NK-92 (cell line): Measurements from ENCODE around the gene RNF25.

ENCODE experiments used
- DNase-seq: peaks from one replicate; lab custom pipeline; 2025; ENCODE audit not compliant: unreplicated experiment; lab: John Stamatoyannopoulos, UW

Gene RNF25

DNA sequence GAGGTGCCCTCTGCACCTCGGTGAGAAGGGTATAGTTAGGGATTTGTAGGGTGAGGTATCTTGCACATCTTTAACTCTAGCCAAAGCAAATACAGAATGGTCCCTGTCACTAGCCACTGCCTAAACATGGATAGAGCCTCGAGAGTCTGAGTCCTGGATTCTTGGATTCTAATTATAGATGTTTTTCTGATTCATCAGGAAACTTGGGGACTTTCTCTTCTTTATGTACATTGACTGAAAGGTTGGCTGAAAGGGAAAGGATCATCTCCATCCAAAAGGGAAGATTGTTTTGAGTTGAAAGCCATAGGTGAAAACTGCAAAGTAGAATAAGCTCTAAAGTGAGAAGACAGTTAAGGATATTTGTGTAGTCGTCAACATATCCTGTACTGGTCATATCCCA lies 8.3 kb upstream of the RNF25 start:
- no peak for DNase-seq

DNA sequence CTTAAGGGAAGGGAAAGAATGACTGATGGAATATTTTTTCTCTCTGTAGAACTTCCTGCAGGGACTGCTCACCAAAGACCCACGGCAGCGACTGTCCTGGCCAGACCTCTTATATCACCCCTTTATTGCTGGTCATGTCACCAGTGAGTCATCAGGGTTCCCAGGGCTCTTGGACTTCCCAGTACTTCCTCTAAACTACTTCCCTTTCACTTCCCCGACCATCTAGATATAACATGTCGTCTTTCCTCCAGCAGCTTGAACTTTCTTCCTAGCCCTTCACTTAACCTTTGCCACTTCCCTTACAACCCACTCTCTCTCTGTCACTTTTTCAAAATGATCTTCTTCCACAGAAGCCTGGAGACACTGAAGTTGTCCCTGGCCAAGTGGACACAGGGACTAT lies 7.3 kb upstream of the RNF25 start:
- DNase-seq, result no peak

DNA sequence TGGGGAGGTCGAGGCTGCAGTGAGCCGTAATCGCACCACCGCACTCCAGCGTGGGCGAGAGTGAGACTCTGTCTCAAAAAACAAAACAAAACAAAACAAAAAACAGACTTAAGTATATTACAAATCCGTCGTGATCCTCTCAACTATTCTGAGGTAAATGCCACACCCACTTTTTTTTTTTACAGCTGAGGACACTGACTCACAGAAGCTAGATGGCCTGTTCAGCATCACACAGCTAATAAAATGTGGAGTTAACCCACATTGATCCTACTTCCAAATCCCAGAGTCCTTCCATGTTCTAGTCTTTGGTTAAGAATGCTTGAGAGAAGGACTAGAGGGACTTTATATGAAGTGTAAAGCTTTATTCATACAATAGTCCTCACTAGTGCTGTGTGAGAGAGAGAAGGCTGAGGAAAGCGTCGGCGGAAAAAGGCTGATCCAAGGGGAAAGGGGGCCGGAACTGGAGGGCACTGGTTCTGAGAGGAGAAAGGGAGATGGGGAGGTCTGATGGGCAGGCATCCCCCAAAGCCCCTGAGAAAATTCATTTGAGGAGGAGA lies 627 bp downstream of the RNF25 start:
- DNase-seq, result no peak

DNA sequence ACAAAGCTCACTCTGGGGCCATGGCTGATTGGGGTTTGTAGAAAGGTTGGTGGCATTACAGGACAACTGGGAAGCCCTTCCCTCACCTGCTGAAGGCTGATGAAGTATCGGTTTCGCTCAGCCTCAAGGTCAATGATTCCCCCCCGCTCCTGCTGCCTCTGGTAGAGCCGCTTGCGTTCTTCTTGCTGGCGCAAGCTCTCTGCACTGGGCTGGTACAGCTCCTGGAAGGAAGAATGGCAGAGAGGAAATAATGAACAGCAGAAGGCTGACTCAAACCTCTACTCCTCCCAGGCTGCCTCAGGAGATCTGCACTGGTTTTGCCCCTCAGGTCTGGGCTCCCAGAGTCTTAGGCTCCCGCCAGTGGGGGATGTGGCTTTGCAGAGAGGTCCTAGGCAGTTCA lies 7.1 kb downstream of the RNF25 start:
- no peak for DNase-seq

DNA sequence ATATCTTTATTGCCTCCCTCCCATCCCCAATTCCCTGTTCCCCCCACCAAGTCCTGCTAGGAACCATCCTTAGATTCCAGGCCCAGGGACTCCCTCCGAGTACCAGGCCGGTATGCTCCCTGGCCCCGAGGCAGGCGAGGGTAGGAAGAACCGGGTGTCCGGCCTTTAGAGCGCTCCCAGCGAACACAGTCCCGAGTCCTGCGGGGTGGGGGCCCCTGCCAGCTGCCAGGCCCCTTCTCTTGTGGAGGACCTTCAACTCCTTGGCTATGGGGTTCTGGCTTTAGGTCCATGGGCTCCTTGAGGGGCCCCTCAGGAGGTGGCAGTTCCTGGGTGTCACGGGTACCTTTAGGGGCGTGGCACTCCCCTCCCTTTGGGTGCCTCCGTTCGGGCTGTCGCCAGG lies 7.9 kb downstream of the RNF25 start:
- no peak for DNase-seq

DNA sequence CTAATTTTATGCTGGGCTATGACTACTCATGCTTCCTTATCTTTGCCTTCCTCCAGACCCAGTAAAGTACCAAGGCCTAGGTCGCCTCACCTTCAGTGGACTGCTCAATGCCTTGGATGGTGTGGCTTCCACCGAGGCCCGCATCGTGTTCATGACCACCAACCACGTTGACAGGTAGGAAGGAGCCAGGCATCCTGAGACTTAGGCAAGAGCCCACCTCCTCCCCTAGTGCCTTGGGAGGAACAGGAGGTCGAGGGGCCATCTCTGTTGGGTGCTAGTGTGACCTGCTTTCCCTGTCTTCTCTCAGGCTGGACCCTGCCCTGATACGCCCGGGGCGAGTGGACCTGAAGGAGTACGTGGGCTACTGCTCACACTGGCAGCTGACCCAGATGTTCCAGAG lies 9.0 kb downstream of the RNF25 start:
- no peak for DNase-seq

DNA sequence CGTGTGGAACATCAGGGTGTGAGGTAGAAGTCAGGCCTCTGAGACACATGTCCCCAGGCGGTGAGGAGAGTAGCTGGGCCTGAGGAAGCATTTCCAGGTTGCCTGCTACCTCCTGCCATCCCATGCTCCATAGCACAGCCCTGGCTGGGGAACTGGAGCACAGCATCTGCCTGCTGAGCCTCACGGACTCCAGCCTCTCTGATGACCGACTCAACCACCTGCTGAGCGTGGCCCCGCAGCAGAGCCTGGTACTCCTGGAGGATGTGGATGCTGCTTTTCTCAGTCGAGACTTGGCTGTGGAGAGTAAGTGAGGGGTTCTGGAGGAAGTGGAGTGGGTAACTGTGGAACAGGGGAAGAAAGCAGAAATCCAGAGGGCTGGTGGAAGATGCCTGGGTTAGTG lies 9.4 kb downstream of the RNF25 start:
- no peak for DNase-seq

DNA sequence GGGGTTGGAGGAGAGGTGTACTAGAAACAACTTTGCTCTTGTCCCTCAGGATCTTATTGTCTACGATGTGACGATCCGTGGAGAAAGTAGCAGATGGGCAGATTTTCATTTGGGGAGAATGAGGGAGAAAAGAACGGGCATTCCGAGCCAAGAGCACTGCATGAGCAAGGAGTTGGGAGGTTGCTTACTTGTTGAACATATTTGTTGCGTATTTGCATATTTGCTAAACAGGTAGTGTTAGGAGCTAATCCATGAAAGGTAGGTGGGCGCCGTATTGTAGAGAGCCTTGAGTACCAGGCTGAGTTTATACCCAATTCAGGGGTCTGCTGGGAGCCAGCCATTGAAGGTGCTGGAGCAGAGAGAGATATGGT lies 11.8 kb downstream of the RNF25 start:
- no peak for DNase-seq

DNA sequence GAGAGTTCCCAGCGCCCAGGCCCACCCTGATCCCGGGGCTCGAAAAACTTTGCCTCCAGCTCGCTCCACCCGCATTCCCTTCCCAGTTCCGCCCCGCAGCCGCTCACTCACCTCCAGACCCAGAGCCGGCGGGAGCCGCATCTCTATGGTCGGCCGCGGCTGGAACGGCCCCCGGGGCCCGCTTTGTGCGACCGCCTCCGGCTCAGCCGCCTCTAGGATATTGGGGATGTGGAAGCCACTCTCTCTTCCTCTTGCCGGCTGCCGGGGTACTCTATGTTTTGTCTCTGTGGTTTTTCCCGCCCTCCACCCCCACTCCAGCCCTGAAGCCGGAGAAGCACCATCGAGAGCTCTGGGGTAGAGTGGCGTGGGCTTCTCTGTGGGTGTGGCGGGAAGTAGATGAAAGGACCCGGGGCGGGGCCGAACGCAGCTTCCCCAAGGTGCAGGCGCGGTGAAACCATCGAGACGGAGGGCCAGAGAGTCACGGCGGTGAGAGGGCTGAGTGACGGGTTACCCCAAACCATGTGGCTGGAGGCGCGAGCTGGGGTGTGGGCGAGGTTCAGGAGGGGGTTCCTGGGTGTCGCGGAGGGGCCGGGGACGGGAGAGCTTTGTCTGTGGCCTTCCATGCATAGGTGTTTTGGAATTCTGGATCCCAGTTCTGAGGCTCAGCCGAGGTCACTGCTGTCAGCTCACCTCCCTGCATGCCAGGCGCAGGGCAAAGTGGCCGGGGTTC lies 12.4 kb downstream of the RNF25 start, which contains the start of the genes BCS1L and ZNF142:
TSS of gene BCS1L (plus strand) at position 426 of the 730 bp plus-strand sequence. CDS start 1,305 bp downstream, outside the sequence.
TSS of gene ZNF142 (minus strand) at position 366 of the 730 bp plus-strand sequence. CDS start 3,194 bp downstream, outside the sequence.
- peak; percentile 40 for DNase-seq

DNA sequence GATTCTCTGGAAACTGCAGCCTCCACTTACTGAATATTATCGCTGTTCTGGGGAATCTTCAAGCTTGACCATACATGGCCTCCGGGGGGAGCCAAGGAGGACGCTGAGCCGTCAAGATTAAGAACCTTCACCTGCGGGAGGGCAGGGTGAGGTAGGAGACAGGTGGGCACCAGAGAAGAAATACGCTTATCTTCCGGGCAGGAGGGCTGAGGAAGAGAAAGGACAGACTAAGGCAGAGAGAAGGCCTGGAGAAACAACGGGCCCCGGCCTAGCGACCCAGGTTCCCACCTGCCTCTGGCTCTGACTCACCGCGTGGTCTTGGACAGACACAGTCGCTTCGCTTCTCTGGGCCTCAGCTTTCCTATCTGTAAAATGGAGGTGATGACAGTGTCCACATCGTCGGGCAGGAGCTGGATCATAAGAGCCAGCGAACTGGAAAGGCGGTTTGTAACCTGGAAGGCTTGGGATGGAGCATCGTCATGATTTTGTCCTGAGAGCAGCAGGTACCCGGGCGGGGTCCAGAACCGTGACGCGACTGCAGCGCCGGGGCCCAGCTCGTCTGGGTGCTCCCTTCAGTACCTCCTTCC lies 13.0 kb downstream of the RNF25 start:
- DNase-seq, result no peak

DNA sequence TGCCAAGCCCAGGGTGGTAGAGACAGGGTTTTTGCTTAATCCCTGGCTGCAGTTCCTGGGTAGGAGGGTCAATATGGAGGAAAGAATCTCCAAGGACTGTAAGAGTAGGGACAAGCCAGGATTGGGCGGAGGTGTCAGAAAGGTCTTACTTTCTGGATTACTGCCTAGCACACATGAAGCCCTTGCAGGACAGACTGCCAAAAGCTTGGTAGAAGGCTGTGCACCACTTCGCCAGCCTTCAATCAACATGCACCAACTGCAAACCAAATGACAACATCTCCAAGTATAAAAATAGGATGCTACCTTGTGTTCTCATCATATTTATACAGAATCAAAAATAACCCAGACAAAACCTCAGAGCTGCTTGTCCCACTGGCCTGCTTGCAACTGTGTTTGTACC lies 16.1 kb downstream of the RNF25 start:
- no peak for DNase-seq

DNA sequence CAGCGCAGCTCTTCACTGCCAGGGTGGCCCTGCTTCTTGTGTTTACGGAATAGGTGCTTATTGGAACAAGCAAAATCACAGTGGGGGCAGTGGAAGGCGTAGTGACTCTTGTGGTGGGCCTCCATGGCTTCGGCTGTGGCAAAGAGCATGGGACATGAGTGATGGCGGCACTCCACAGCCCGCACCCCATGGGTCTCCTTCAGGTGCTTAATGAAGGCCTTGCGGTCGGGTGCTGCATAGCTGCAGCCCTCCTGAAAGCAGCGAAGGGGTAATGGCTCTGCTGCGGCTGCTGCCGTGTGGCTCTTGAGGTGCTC lies 23.1 kb downstream of the RNF25 start:
- no peak for DNase-seq

DNA sequence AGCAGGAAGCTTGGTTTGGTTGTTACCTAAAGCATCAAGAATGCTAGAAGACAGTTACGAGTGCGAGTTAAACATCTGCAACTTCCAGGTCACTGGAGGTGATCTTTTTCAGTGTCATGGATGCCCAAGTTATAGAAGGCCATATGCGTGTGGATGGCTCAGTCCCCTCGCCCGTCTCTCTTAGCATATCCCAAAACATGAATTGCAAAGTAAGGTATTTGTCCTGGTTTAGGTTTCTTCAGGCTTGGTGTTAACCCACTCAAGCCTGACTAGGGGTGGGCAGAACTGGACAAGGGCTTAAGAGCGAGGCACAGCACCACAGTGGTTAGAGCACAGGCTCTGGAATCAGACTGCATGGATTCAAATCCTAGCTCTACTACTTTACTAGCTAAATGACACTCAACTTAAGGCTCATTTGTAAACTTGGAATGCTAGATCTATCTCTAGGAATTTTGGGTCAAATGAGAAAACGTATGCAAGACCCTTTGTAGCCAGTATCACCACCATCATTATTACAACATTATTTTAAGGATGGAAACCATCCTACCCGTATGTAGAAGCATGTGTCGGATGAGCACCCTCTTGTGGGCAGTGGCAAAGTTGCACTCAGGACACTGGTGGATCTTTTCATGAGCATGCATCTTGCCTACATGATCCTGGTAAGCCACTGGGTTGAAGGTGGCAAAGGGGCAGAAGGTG lies 23.6 kb downstream of the RNF25 start:
- DNase-seq, result no peak

DNA sequence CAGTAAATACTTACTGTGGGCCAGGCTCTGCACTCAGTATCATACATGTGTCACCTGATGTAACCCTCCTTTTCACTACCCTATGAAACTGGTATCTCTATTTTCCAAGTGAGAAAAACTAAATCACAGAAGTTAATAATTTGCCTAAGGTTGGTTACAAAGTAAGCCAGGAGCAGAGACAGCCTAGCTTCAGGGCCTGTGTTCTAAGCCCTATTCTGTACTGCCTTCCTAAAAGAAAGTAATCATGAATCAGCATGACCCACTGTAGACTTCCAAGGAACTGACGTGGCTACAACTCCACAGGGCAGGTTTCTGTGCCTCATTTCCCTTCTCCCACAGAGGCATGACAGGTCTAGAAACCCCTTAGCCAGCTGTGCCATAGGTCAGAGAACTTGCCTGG lies 26.7 kb downstream of the RNF25 start:
- no peak for DNase-seq

DNA sequence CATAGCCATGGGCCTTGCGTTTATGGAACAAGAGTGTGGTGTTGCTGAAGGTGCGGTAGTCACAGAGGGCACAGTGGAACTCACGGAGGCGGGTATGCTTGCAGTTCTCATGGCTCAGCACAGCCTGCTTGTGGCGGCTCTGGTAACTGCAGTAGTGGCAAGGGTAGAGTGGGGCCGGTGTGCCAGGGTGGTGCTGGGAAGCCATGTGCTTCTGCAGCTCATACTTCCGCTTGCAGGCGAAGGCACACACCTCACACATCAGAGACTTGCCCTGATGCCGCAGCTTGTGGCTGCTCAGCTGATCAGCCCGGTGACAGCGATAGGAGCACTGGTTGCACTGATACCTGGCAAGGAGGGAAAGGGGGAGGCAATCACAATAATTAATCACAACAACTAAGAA lies 27.1 kb downstream of the RNF25 start:
- DNase-seq, result no peak

DNA sequence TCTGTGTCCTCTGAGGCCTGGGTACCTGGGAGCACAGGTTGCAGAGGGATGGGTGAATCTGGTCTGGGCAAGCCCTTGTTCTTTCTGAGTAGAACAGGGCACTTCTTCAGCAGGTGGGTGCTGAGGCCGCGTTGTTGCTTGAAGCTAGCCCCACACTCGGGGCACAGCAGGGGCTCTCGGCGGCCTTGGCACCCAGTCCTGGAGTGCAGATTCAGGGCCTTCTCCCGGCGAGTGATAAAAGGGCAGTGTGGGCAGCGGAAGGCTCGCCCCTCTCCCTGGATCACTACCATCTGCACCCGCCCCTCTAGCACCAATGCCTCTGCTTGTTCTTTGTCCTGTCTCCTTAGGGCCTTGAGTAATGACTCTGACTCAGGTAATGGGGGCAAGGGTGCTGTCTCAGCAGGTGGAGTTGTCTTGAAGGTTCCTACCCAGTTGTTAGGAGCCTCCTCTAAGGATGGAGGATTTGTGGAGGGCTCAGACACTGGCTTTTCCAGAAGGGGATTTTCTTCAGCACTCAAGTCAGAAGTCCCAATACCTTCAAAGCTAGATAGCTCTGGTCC lies 28.0 kb downstream of the RNF25 start:
- DNase-seq, result no peak

DNA sequence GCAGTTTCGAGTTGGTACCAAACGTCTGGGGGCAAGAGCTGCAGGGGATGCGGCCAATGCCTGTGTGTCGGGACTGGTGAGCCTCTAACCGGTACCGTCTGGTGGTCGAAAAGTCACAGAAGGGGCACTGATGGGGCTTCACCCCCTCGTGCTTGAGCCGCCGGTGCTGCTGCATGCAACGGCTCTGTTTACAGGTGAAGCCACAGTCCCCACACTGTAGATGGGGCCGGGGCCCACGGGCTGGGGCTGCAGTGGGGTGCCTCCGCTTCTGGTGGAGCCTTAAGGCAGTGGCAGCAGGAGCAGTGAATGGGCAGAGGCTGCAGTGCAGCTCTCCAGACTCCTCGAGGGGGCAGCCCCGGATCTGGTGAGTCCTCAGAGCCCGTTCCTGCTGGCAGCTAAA lies 29.0 kb downstream of the RNF25 start:
- no peak for DNase-seq

DNA sequence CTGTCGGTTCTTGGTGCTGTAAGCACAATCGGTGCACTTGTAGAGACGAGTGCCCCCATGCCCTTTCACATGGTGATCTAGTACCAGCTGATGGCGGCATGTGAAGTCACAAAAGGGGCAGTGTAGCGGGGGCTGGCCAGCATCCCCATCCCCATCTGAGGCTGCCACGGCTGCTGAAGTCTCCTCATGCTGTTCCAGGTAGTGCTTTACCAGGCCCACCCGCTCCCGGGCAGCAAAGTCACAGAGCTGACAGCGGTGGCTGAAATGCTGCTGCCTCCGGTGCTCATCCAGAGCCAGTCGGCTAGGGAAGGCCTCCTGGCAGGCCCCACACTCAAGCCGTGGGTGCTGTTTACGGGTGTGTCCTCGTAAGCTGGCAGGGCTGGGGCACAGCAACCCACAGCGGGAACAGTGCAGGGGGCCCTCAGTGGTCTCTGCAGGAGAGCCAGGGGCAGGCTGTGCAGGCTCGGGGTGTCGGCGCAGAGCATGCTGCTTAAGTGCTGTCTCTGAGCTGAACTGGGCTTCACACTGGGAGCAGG lies 29.6 kb downstream of the RNF25 start:
- no peak for DNase-seq

DNA sequence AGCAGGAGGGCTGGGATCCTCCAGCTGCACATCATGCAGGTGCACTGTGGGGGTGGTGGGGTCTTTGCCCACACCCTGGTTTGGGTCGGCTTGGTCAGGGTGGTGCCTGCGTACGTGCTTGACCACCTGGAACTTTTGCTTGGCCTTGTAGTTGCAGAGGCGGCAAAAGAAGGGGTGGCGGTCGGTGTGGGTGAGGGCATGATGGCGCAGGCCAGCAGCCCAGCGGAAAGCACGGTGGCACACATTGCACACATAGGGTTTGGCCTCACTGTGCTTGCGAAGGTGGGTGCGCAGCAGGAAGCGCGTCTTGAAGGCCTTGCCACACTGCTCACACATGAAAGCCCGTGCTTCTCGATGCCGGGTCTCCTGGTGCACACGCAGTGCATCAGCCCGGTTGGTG lies 33.4 kb downstream of the RNF25 start:
- DNase-seq, result no peak

DNA sequence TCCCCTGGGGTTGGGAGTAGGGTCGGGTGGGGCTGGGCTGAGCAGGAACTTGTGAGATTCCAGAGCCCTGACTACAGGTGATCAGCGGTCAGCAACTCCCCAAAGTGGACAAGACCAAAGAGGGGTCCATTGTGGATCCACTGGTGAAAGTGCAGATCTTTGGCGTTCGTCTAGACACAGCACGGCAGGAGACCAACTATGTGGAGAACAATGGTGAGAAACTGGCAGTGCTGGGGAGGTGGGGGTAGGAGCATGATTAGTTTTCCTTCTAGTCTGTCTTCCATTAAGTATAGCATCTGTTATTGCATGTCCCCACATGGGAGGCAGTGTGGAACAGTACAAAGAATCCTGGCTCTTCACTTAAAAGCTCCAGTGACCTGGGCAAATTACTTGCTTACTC lies 36.1 kb downstream of the RNF25 start:
- DNase-seq, result no peak

DNA sequence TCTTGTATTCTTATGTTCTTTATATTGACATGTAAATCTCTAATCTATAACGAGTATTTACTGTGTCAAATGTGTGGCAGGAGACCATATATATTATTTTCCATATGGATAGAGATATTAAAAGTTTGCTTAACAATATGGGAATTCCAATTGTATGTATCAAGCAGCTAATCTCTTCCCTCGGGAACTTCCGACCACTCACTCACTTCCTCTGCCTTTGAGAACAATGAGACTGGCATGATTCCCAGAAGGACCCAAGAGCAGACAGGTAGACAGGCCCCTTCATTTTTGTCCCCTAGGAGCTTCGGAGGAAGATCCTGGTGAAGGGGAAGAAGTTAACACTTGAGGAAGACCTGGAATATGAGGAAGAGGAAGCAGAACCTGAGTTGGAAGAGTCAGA lies 40.0 kb downstream of the RNF25 start:
- no peak for DNase-seq

DNA sequence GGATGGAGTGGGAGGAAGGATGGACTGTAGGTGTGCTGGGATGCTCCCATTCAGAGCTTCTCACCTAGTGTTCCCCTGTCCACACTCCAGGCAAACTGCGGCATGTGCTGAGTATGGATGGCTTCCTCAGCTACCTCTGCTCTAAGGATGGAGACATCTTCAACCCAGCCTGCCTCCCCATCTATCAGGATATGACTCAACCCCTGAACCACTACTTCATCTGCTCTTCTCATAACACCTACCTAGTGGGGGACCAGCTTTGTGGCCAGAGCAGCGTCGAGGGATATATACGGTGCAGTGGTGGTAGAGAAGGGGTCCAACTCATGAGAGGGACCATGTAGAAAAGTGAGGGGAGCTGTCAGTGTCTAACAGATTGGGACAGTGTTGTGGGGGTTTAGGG lies 43.9 kb downstream of the RNF25 start:
- DNase-seq, result no peak
